ENCODE data around the gene ELK1.
A peak's percentile ranks its signal among the peaks of the same experiment; 100 is the strongest.
"Not testable (repeated sequence)": the region's sequence is repeated elsewhere in the genome, so short reads cannot be mapped to it uniquely, and the experiment has no call there.

ELK1 gene

GRCh38 chrX:47674776-47675175 lies 24.4 kb upstream of the ELK1 start:
- H3K4me3 ChIP-seq (ENCODE audit: low read depth, low read length) = no peak overlapping the region
- no peak for TF ChIP-seq CTCF (IDR thresholded peaks at IDR 0.05; ENCODE audit: low read depth, low read length)

GRCh38 chrX:47665797-47666196 lies 15.4 kb upstream of the ELK1 start:
- not testable (repeated sequence) for H3K4me3 ChIP-seq (ENCODE audit: low read depth, low read length)

GRCh38 chrX:47664737-47665136 lies 14.4 kb upstream of the ELK1 start:
- H3K4me3 ChIP-seq (ENCODE audit: low read depth, low read length) = no peak overlapping the region
- no peak for TF ChIP-seq CTCF (IDR thresholded peaks at IDR 0.05; ENCODE audit: low read depth, low read length)

GRCh38 chrX:47662144-47662657 lies 11.8 kb upstream of the ELK1 start:
- TF ChIP-seq CTCF (IDR thresholded peaks at IDR 0.05; ENCODE audit: low read depth, low read length) = no peak

GRCh38 chrX:47661539-47661938 lies 11.2 kb upstream of the ELK1 start:
- H3K4me3 ChIP-seq (ENCODE audit: low read depth, low read length) = no peak overlapping the region
- no peak for TF ChIP-seq CTCF (IDR thresholded peaks at IDR 0.05; ENCODE audit: low read depth, low read length)

More at GRCh38 chrX:47662144-47662657, 11.8 kb upstream of the ELK1 start:
- H3K4me3 ChIP-seq (ENCODE audit: low read depth, low read length) = no peak overlapping the region

GRCh38 chrX:47659421-47659726 lies 9.0 kb upstream of the ELK1 start:
- TF ChIP-seq CTCF (IDR thresholded peaks at IDR 0.05; ENCODE audit: low read depth, low read length) = no peak
- peak overlapping the region; percentile 66 for H3K4me3 ChIP-seq (ENCODE audit: low read depth, low read length)

GRCh38 chrX:47658684-47659420 lies 8.5 kb upstream of the ELK1 start, which contains the start of gene UXT:
UXT (minus strand) TSS chrX:47659180; CDS start chrX:47658927, 253 bp downstream.
- peak within 1 kb of the TSS; percentile 66 for H3K4me3 ChIP-seq (ENCODE audit: low read depth, low read length)
- TF ChIP-seq CTCF (IDR thresholded peaks at IDR 0.05; ENCODE audit: low read depth, low read length) = no peak

- peak overlapping the region; percentile 62 for H3K4me3 ChIP-seq (ENCODE audit: low read depth, low read length)
- TF ChIP-seq CTCF (IDR thresholded peaks at IDR 0.05; ENCODE audit: low read depth, low read length) = no peak
Measured at GRCh38 chrX:47658301-47658683, 7.9 kb upstream of the ELK1 start.

All from WI38 (cell line).